NCI-H2196 treated with DMSO at 0.1 percent for 48 hours (cell line): Measurements from ENCODE around the gene FIBCD1.

ENCODE experiments used
- DNase-seq: peaks from one replicate; lab custom pipeline; 2025; ENCODE audit not compliant: unreplicated experiment; lab: John Stamatoyannopoulos, UW

The FIBCD1 gene

GRCh38 chr9:130923611-130924447 lies 15.2 kb downstream of the FIBCD1 start:
- DNase-seq, result no peak

- DNase-seq, result no peak
Observed at GRCh38 chr9:130922893-130923610, 16.0 kb downstream of the FIBCD1 start.

GRCh38 chr9:130921989-130922892 lies 16.8 kb downstream of the FIBCD1 start:
- DNase-seq, result no peak

- DNase-seq, result no peak
Observed at GRCh38 chr9:130921300-130921988, 17.6 kb downstream of the FIBCD1 start.

GRCh38 chr9:130920762-130921299 lies 18.2 kb downstream of the FIBCD1 start:
- no peak for DNase-seq

- no peak for DNase-seq
Observed at GRCh38 chr9:130920233-130920632, 18.8 kb downstream of the FIBCD1 start.

GRCh38 chr9:130919559-130920145 lies 19.4 kb downstream of the FIBCD1 start:
- no peak for DNase-seq

- no peak for DNase-seq
Observed at GRCh38 chr9:130918826-130919558, 20.1 kb downstream of the FIBCD1 start.

GRCh38 chr9:130918101-130918825 lies 20.8 kb downstream of the FIBCD1 start:
- no peak for DNase-seq

- no peak for DNase-seq
Observed at GRCh38 chr9:130917168-130917960, 21.7 kb downstream of the FIBCD1 start.

- DNase-seq, result no peak
Observed at GRCh38 chr9:130915096-130915447, 24.0 kb downstream of the FIBCD1 start.

GRCh38 chr9:130914417-130915095 lies 24.5 kb downstream of the FIBCD1 start:
- no peak for DNase-seq

GRCh38 chr9:130913599-130914416 lies 25.2 kb downstream of the FIBCD1 start:
- DNase-seq, result no peak

GRCh38 chr9:130912932-130913598 lies 26.0 kb downstream of the FIBCD1 start:
- no peak for DNase-seq

- no peak for DNase-seq
Observed at GRCh38 chr9:130911254-130912049, 27.6 kb downstream of the FIBCD1 start.
